PC-9 (cell line): ENCODE results near the gene TMEM191B.
"Not testable (repeated sequence)": the region's sequence is repeated elsewhere in the genome, so short reads cannot be mapped to it uniquely, and the experiment has no call there.

Experiments
- CTCF ChIP-seq: fragments of 200-600 bp; sonication (generic); conservative IDR thresholded peaks from 2 replicates; pipeline ENCODE4 v1.6.1; 2017; ENCODE audit warnings: mixed run types, antibody characterized with exemption, mild to moderate bottlenecking, moderate library complexity
- EZH2 ChIP-seq: fragments of 200-600 bp; sonication (generic); IDR thresholded peaks from 2 replicates; pipeline ENCODE4 v1.8.0; 2017; ENCODE audit warnings: antibody characterized with exemption, low read depth

GRCh38 chr22:18570509-18571246, 43.1 kb downstream of the TMEM191B start:
- not testable (repeated sequence) for TF ChIP-seq CTCF, EZH2
